ENCODE measurements around the gene TNNT3. TPM values are rescaled to one million over a fixed set of nuclear protein-coding genes. Genes with fewer than 3 reads are reported as not detected.

Gene TNNT3
- polyA plus RNA-seq, 2 of the 4 experiments (the other 2 are of a cell fraction), result not detected

- no peak for FAIRE-seq
- no peak overlapping the region for H3K4me3 ChIP-seq
- no peak for DNase-seq (ENCODE audit: low read depth in 1 of 2, low spot score in 1 of 2)
- ChIA-PET CTCF (interaction anchor here (1.0 to 5.8 kb wide), 7 partner anchors 8 to 255 kb away, joined by 3 to 33 read pairs (median 8); partner anchors contain the start of gene MRPL23), POLR2A (no interaction called here)
- H3K4me1 ChIP-seq, result no peaks in the 10 kb centered on the region
- H3K4me2 ChIP-seq, result no peak overlapping the region
- H3K27ac ChIP-seq, result no peak overlapping the region
- TF ChIP-seq PBX3 (IDR thresholded peaks at IDR 0.05) (no peak), EP300 (IDR thresholded peaks at IDR 0.05) (no peak), FOSB (CRISPR knock-in tag; IDR thresholded peaks at IDR 0.05) (no peak), POLR2A (IDR thresholded peaks at IDR 0.05; ENCODE audit: low read length) (no peak), TFCP2L1 (CRISPR knock-in tag; IDR thresholded peaks at IDR 0.05) (no peak), KDM5A (IDR thresholded peaks at IDR 0.05) (no peak), PHF8 (IDR thresholded peaks at IDR 0.05; ENCODE audit: borderline replicate concordance, low read depth) (no peak), TP53 (CRISPR knock-in tag; IDR thresholded peaks at IDR 0.05) (no peak), HEYL (CRISPR knock-in tag; IDR thresholded peaks at IDR 0.05) (no peak), ELK1 (IDR thresholded peaks at IDR 0.05; ENCODE audit: low read depth, low read length) (no peak), MYC (IDR thresholded peaks at IDR 0.05; ENCODE audit: borderline replicate concordance, low read length) (no peak), SMC3 (IDR thresholded peaks at IDR 0.05) (no peak), E2F6 (IDR thresholded peaks at IDR 0.05; ENCODE audit: borderline replicate concordance, low read depth) (no peak), JUN (IDR thresholded peaks at IDR 0.05) (no peak), MAFK (IDR thresholded peaks at IDR 0.05; ENCODE audit: partially characterized antibody) (no peak), CEBPB (IDR thresholded peaks at IDR 0.05) (no peak), ZNF302 (CRISPR knock-in tag; IDR thresholded peaks at IDR 0.05) (no peak), GATA3 (IDR thresholded peaks at IDR 0.05; ENCODE audit: borderline replicate concordance) (no peak), RCOR1 (IDR thresholded peaks at IDR 0.05; ENCODE audit: low read depth, low read length) (no peak)
- ATAC-seq, result no peak
- no peaks in the 10 kb centered on the region for H3K9me3 ChIP-seq
- WGBS (ENCODE audit: missing lambda C conversion rate), result 53% methylated on average over 12 of the region's 12 CpGs
Measured at GRCh38 chr11:1896923-1897322, 22.6 kb upstream of the TNNT3 start.

- Histone ChIP-seq H3K4me2 (no peak overlapping the region), H3K4me3 (no peak overlapping the region), H3K27ac (no peak overlapping the region), H3K9me3 (no peaks in the 10 kb centered on the region), H3K4me1 (no peaks in the 10 kb centered on the region)
- DNase-seq (ENCODE audit: low read depth in 1 of 2, low spot score in 1 of 2) (no peak), FAIRE-seq (no peak), ATAC-seq (no peak)
- ChIA-PET POLR2A (interaction anchor here (0.6 kb wide), 1 partner anchor 290 kb away, joined by 5 read pairs; no protein-coding TSS in a partner anchor), CTCF (interaction anchor here (0.9 to 5.8 kb wide), 13 partner anchors 11 to 252 kb away, joined by 3 to 33 read pairs (median 7); partner anchors contain the start of gene MRPL23)
- WGBS (ENCODE audit: missing lambda C conversion rate), result 57% methylated on average over 4 of the region's 4 CpGs
- TF ChIP-seq HMGXB4 (CRISPR knock-in tag; IDR thresholded peaks at IDR 0.05; ENCODE audit: borderline replicate concordance) (no peak), E2F6 (IDR thresholded peaks at IDR 0.05; ENCODE audit: borderline replicate concordance, low read depth) (no peak), HDAC2 (IDR thresholded peaks at IDR 0.05) (no peak), GATA3 (IDR thresholded peaks at IDR 0.05; ENCODE audit: borderline replicate concordance) (no peak), POLR2AphosphoS2 (conservative IDR thresholded peaks at IDR 0.05; ENCODE audit: low read length) (no peak), ESRRA (IDR thresholded peaks at IDR 0.05; ENCODE audit: borderline replicate concordance, low read length) (no peak), HEYL (CRISPR knock-in tag; IDR thresholded peaks at IDR 0.05) (no peak), BCL3 (IDR thresholded peaks at IDR 0.05) (no peak), TFCP2L1 (CRISPR knock-in tag; IDR thresholded peaks at IDR 0.05) (no peak), ZNF302 (CRISPR knock-in tag; IDR thresholded peaks at IDR 0.05) (no peak), EP300 (IDR thresholded peaks at IDR 0.05) (no peak), RCOR1 (IDR thresholded peaks at IDR 0.05; ENCODE audit: low read depth, low read length) (no peak)
Measured at GRCh38 chr11:1899090-1899489, 20.4 kb upstream of the TNNT3 start.
